Measurements from ENCODE around the gene SMAD1.

- peak in 1 of 2 donors; percentile 48 for TF ChIP-seq POLR2A (IDR thresholded peaks at IDR 0.05)
- TF ChIP-seq CTCF (IDR thresholded peaks at IDR 0.05): no peak
These were observed 770 bp downstream of the SMAD1 start for GRCh38 chr4:145482209-145483037.

Measured in thyroid gland (tissue), 4 donors.